ENCODE measurements around the gene ANKFN1.

The ANKFN1 gene

GRCh38 chr17:56121191-56122051 lies 31.9 kb upstream of the ANKFN1 start:
- no peaks in the 10 kb centered on the region for H3K4me1 ChIP-seq
- H3K9me3 ChIP-seq (ENCODE audit: control insufficient read depth, low read length), result no peaks in the 10 kb centered on the region
- H3K79me2 ChIP-seq, result no peaks in the 10 kb centered on the region
- no peak for TF ChIP-seq CTCF (IDR thresholded peaks at IDR 0.05)
- no peak overlapping the region for H3K4me2 ChIP-seq (ENCODE audit: low read length)
- H3K27ac ChIP-seq, result no peak overlapping the region
- no peak overlapping the region for H2AFZ ChIP-seq
- H3K4me3 ChIP-seq (ENCODE audit: low read depth, low read length), result no peak overlapping the region
- H3K27me3 ChIP-seq (ENCODE audit: control insufficient read depth, insufficient read depth, low read length), result no peaks in the 10 kb centered on the region
- no peaks in the 10 kb centered on the region for H3K36me3 ChIP-seq (ENCODE audit: control insufficient read depth, insufficient read depth, low read length)
- H3K9ac ChIP-seq, result no peak overlapping the region

GRCh38 chr17:56125830-56126819 lies 27.1 kb upstream of the ANKFN1 start:
- Histone ChIP-seq H3K36me3 (ENCODE audit: control insufficient read depth, insufficient read depth, low read length) (no peaks in the 10 kb centered on the region), H3K79me2 (no peaks in the 10 kb centered on the region), H3K4me1 (no peaks in the 10 kb centered on the region), H3K27me3 (ENCODE audit: control insufficient read depth, insufficient read depth, low read length) (no peaks in the 10 kb centered on the region), H3K4me3 (ENCODE audit: low read depth, low read length) (no peak overlapping the region), H3K9me3 (ENCODE audit: control insufficient read depth, low read length) (no peaks in the 10 kb centered on the region), H3K4me2 (ENCODE audit: low read length) (no peak overlapping the region), H3K9ac (no peak overlapping the region), H2AFZ (no peak overlapping the region), H3K27ac (no peak overlapping the region)
- peak; percentile 28 for TF ChIP-seq CTCF (IDR thresholded peaks at IDR 0.05)

GRCh38 chr17:56130026-56130425 lies 23.2 kb upstream of the ANKFN1 start:
- no peak overlapping the region for H2AFZ ChIP-seq

GRCh38 chr17:56130631-56131030 lies 22.6 kb upstream of the ANKFN1 start:
- no peak for TF ChIP-seq CTCF (IDR thresholded peaks at IDR 0.05)

More at GRCh38 chr17:56130026-56130425, 23.2 kb upstream of the ANKFN1 start:
- Histone ChIP-seq H3K4me3 (ENCODE audit: low read depth, low read length) (no peak overlapping the region), H3K9me3 (ENCODE audit: control insufficient read depth, low read length) (no peaks in the 10 kb centered on the region), H3K27ac (no peak overlapping the region), H3K79me2 (no peaks in the 10 kb centered on the region), H3K27me3 (ENCODE audit: control insufficient read depth, insufficient read depth, low read length) (no peaks in the 10 kb centered on the region), H3K36me3 (ENCODE audit: control insufficient read depth, insufficient read depth, low read length) (no peaks in the 10 kb centered on the region), H3K9ac (no peak overlapping the region), H3K4me2 (ENCODE audit: low read length) (no peak overlapping the region), H3K4me1 (no peaks in the 10 kb centered on the region)
- TF ChIP-seq CTCF (IDR thresholded peaks at IDR 0.05), result no peak

More at GRCh38 chr17:56130631-56131030, 22.6 kb upstream of the ANKFN1 start:
- Histone ChIP-seq H3K27me3 (ENCODE audit: control insufficient read depth, insufficient read depth, low read length) (no peaks in the 10 kb centered on the region), H2AFZ (no peak overlapping the region), H3K36me3 (ENCODE audit: control insufficient read depth, insufficient read depth, low read length) (no peaks in the 10 kb centered on the region), H3K27ac (no peak overlapping the region), H3K79me2 (no peaks in the 10 kb centered on the region), H3K9ac (no peak overlapping the region), H3K4me2 (ENCODE audit: low read length) (no peak overlapping the region), H3K4me3 (ENCODE audit: low read depth, low read length) (no peak overlapping the region), H3K4me1 (no peaks in the 10 kb centered on the region), H3K9me3 (ENCODE audit: control insufficient read depth, low read length) (no peaks in the 10 kb centered on the region)

All from parathyroid adenoma (tissue), 2 donors.